HG03354 (cell line): ENCODE data around the gene GCNT1.
A peak's percentile ranks its signal among the peaks of the same experiment; 100 is the strongest.
"Not testable (repeated sequence)": the region's sequence is repeated elsewhere in the genome, so short reads cannot be mapped to it uniquely, and the experiment has no call there.

ENCODE experiments used
- ATAC-seq: cut with Tn5 transposase; IDR thresholded peaks from one replicate; pipeline ENCODE4 v1.9.1; 2021; ENCODE audit warnings: mild to moderate bottlenecking; ENCODE audit not compliant: unreplicated experiment, poor library complexity, severe bottlenecking

GCNT1 gene

DNA sequence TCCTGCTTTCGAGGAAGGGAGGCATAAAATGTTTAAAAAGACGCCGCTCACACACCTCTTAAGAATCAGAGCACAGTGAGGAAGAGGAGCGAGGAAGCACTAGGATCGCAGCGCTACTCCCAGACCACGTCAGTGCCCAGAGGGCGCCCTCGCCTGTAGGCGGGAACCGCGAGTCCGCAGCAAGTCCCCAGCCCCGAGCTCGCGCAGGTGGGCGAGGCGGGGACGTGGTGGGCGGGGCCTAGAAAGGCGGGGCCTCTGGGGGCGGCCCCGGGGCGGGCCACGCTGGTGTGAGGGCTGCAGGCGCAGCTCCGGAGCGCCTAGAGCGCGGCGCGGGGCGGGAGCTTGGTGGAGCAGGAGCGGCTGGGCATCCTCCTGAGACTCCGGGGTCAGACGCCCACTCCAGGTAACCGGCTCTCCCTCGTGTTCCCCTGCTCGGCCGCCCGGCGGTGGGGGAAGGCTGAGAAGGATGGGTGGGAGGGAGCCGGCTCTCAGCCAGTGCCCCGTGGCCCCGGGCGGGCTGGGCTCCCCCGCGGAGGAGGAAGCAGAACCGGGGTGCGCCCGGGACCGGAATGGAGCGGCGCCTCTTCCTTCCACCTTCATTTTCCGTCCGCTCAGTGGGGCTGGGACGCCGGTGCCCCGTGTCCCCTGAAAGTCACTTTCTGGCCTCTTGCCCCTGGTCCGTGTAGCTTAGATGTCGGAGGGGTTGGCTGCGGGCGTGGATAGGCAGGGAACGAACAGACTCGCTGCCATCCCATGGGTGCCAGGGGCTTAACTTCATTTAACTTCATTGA is at the start of gene GCNT1:
GCNT1 (plus strand) TSS at position 280 of the 791 bp plus-strand sequence. CDS start 43,200 bp downstream, outside the sequence.
- peak; percentile 92 for ATAC-seq

DNA sequence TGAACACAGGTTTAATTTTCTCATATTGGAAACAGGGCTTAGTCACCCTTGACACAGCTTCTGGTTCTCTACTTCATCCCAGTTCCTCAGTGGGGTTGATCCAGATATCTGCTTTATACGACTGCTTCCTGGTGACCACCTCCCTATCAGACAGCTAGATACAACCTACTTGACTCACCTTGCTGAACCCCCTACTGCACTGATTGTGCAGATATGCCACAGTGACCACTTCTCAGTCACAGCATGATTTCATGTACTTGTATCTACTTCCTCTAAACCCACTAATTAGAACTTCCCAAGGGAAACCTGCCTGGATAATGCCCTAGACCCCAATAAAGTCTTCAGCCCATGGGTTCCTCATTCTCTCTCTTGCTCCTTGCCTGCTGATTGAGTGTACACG is 46.3 kb upstream of the GCNT1 start:
- no peak for ATAC-seq

DNA sequence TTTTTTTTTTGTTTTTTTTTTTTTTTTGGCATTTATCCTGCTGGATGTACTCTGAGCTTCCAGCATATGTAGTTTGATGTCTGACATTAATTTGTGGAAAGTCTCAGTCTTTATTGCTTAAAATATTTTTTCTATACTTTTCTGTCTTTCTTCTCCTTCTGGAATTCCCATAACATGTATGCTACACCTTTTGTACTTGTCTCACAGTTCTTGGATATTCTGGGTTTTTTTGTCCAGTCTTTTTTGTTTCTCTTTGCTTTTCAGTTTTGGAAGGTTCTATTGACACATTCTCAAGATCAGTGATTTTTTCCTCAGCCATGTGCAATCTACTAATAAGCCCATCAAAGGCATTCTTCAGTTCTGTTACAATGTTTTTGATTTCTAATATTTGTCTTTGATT is 45.3 kb upstream of the GCNT1 start:
- no peak for ATAC-seq

DNA sequence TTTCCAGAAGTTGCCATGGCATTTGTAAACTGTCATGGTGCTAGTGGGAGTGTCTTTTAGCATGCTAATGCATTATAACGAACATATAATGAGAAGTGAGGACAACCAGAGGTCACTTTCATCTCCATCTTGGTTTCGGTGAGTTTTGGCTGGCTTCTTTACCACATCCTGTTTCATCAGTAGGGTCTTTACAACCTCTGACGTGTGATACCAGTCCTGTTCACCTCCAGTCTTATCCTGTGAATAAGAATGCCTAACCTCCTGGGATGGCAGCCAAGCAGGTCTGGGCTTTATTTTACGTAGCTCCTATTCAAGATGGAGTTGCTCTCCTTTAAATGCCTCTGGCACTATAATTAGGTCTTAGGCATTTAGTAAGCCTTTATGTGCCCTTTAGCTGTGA is 44.3 kb upstream of the GCNT1 start:
- peak; percentile 88 for ATAC-seq

DNA sequence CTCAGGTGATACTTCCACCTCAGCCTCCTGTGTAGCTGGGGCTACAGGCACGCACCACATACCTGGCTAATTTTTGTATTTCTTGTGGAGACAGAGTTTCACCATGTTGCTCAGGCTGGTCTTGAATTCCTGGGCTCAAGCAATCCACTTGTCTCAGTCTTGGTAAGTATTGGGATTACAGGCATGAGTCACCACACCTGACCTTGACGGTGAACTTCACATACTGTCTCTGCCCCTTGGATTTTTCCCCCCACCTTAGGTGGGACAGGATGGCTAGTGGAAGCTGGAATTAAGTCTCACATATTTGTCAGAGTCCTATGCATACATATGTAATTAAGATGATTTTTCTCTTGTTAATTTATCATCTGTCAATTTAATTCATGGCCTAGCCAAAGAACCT is 43.8 kb upstream of the GCNT1 start:
- no peak for ATAC-seq

DNA sequence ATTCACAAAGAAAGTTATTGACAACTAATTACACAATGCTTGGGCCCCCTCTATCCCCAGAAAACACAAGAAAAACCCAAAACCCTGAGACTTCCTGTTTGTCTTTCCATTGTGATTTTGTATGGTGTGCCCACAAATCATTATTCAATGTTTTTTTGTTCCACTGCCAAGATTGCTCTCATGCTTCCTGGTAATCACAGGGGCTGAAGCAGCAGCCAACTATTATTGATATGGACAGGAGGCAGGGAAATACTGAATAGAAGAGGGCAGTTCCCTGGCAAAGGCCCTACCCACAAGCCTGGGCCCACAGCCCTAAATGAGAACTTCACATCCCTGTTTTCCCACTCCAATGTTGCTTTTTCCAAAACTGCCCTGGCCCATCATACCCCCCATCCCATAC is 43.3 kb upstream of the GCNT1 start:
- no peak for ATAC-seq

DNA sequence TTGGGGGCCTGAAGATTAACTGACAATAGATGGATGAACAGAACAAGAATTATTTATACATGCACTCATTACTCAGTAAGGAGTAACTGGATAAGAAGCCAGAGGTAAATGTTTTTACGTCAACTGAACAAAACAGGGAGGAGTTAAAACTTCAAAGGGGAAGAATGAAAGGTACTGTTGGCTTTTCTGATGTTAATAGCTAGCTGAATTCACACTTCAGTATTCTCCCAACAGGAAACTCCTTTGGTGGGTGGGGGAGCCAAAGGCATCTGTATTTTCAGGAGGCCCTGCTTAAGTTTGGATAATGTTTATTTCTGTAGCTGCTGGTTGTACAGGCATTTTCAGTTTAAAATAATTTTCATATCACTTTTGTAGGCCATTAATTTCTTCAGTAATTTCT is 41.6 kb upstream of the GCNT1 start:
- no peak for ATAC-seq

DNA sequence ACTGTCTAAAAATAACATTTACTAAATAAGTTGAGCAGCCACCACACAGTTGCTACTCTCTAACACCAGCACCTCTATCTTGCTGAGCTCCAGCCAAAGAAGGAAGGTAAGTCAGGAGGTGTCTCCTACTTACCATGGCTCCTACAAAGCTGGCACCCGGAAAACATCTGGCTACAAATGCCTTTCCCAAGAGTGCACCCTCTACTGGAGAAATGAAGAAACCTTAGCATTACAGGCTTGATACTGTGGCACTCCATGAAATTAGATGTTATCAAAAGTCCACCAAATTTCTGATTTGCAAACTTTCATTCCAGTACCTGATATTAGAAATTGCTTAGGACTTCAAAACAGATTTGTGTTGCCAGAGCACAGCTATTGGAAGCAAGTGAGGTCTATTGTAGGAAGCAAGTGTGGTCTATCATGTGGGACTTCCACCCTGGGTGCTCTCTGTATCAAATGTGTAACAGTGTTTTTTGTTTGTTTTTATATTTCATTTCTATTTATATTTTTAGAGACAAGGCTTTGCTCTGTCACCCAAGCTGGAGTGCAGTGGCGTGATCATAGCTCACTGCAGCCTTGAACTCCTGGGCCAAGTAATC is 39.1 kb upstream of the GCNT1 start:
- ATAC-seq, result no peak

DNA sequence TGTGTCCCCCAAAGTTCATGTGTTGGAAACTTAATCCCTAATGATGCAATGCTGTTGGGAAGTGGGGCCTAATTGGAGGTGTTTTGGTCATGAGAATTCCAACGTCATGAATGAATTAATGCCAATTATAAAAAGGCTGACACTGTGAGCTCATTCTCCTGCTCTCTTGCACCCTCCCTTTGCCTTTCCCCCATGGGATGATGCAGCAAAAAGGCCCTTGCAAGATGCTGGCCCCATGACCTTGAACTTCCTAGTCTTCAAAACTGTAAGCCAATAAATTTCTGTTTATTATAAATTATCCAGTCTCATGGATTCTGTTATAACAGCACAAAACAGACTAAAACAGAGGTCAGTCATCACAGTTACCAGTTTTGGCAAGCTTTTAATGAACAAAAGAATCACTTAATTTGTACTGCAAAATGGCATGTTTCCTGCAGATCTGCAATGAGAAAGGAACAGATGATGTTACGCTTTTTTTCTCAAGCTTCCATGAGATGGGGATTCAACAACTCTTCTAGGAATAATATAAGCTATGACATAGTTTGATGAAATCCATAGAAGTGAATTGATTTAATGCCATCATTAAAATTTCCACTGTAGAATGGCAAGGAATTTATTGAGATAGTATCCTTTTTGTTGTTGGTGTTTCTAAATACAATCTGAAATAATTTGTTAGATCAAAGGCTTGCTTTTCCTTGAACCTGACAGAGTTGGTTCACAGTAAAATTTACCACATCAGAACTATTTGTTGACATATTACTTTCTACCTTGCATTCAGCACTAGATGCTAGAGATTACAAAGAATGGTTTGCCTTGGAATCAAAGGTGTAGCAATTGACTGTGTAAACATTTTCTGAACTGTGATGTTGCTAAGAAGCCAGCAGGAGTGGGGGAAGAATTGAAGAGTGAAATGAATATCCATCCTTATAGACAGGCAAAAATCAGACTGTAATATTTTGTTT is 35.5 kb upstream of the GCNT1 start:
- ATAC-seq, result no peak

DNA sequence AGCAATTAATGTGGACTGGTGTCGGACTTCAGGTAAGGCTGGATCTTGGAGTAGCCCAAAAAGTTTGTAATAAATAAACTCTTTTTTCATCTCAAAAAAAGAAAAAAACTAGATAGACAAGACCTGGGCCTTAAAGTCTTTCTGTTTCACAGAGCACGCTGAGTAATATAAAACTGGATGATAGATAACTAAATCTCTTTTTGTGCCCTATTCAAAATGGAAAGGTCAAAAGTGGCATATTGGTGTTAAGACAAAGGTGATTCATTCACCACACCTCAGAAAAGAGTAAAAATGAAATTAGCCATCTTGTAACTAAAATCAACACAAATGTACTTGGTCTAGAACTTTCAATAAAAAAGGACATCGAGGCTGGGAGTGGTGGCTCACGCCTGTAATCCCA is 34.5 kb upstream of the GCNT1 start:
- ATAC-seq, result no peak

DNA sequence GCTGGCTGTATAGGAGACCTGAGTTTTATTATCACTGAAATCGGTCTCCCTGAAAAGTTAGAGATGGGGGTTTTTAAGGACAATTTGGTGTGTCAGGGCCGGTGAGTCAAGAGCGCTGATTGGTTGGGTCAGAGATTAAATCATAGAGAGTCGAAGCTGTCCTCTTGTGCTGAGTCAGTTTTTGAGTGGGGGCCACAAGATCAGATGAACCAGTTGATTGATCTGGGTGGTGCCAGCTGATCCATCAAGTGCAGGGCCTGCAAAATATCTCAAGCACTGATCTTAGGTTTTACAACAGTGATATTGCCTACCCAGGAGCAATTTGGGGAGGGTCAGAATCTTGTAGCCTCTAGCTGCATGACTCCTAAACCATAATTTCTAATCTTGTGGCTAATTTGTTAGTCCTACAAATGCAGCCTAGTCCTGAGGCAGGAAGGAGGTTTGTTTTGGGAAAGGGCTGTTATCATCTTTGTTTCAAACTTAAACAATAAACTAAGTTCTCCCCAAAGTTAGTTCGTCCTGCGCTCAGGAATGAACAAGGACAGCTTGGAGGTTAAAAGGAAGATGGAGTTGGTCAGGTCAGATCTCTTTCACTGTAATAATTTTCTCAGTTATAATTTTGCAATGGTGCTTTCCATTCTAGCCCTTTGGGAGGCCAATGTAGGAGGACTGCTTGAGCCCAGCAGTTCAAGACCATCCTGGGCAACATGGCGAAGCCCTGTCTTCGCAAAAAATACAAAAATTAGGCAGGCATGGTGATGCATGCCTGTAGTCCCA is 33.1 kb upstream of the GCNT1 start:
- ATAC-seq, result no peak

DNA sequence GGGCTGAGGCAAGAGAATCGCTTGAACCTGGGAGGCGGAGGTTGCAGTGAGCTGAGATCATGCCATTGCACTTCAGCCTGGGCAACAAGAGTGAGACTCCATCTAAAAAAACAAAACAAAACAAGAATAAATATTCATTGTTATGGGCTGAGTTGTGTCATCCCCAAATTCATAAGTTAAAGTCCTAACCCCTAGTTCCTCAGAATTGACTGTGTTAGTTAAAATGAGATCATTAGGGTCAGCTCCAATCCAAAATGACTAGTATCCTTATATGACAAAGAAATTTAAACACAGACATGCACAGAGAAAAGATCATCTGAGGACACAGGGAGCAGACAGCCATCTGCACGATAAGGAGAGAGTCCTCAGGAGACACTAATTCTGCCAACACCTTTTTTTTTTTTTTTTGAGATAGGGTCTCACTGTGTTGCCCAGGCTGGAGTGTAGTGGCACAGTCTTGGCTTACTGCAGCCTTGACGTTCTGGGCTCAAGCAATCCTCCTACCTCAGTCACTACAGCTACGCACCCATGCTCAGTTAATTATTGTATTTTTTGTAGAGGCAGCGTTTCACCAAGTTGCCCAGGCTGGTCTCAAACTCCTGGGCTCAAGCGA is 32.1 kb upstream of the GCNT1 start:
- no peak for ATAC-seq

DNA sequence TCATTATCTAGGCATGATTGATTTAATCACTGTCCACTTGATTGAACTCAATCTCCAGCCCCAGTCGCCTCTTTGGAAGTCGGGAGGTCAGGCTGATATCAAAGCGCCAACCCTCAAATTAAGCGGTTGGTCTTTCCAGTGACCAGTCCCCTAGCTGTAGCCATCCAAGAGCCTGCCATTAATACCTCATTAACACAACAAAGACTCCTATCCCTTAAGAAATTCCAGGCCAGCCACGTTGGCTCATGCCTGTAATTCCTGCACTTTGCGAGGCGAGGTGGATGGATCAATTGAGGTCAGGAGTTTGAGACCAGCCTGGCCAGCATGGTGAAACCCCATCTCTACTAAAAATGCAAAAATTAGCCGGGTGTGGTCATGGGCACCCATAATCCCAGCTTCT is 27.4 kb upstream of the GCNT1 start:
- ATAC-seq, result no peak

DNA sequence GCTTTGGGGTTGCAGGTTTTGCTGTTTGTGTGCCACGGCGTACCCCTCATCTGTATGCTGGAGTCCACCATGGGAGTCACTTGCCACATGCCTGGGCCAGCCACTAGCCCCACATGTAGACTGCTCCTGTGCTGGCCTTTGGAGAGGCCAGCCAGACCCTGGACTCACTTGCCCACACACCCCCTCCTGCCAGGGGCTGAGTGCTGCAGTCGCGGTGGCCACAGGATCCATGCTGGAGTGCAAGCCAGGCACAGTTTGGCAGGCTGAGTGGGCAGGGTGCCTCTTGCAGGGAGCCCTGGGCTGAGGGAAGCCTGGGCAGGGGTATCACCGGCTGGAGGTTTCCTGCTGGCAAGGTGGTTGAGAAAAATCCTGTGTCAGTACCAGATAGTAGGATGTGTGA is 25.6 kb upstream of the GCNT1 start:
- ATAC-seq, result no peak

DNA sequence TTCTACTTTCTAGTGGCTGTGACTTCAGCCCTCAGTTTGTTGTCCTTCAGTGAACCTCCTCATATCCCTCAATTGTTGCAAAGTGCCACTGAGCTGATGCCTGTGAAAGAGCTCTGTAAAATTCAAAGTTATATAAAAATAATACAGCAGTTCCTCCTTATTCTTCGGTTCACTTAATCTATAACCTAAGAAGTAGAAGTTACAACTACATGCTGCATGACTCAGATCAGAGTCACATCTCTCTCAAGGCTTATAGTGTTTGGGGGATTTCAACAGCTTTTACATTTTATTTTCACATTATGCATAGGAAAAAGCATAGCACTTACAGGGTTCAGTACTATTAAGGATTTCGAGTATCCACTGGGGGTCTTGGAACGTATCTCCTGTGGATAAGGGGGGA is 25.1 kb upstream of the GCNT1 start:
- ATAC-seq, result no peak

DNA sequence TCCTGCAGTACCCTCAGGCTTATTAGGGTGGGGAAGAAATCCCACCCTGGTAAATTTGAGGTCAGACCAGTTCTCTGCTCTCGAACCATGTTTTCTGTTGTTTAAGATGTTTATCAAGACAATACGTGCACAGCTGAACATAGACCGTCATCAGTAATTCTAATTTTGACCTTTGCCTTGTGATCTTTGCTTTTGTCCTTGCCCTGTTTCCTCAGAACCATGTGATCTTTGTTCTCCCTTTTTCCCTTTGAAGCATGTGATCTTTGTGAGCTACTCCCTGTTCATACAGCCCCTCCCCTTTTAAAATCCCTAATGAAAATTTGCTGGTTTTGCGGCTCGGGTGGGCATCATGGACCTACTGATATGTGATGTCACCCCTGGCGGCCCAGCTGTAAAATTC is 24.1 kb upstream of the GCNT1 start:
- ATAC-seq, result not testable (repeated sequence)

DNA sequence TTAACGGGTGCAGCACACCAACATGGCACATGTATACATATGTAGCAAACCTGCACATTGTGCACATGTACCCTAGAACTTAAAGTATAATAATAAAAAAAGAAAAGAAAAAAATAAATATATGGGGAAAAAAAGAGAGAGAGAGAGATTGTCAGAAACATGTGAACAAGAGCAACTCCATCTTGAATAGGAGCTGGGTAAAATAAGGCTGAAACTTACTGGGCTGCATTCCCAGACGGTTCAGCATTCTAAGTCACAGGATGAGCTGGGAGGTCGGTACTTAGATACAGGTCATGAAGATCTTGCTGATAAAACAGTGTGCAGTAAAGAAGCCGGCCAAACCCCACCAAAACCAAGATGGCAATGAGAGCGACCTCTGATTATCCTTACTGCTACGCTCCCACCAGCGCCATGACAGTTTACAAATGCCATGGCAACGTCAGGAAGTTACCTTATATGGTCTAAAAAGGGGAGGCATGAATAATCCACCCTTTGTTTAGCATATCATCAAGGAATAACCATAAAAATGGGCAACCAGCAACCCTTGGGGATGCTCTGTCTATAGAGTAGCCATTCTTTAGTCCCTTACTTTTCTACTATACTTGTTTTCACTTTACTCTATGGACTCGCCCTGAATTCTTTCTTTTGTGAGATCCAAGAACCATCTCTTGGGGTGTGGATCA is 21.8 kb upstream of the GCNT1 start:
- not testable (repeated sequence) for ATAC-seq

DNA sequence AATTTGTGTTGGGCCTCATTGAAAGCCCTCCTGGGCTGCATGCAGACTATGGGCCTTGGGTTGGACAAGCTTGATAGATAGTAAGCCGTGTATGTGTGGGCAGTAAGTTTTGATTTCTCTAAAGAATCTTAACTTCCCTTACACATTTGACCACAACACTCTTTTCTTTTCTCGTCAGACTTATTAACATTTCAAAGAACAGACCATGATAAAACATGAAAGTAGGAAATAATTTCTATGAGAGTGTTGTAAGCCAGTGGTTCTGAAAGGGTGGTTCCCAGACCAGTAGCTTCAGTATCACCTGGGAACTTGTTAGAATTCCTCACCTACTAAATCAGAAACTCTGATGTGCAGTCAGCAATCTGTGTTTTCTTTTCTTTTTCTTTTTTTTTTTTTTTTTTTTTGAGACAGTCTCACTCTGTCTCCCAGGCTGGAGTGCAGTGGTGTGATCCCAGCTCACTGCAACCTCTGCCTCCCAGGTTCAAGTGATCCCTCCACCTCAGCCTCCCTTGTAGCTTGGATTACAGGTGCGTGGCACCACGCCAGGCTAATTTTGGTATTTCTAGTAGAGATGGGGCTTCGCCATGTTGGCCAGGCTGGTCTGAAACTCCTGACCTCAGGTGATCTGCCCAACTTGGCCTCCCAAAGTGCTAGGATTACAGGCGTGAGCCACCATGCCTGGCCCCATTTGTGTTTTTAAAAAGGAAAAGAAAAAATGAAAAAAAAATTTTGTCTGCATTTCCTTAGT is 20.0 kb upstream of the GCNT1 start:
- ATAC-seq, result peak; percentile 58
